GM23338 (cell line): Measurements from ENCODE around the gene C17orf107. TPM values are rescaled to one million over a fixed set of nuclear protein-coding genes. Genes with fewer than 3 reads are reported as not detected.

Experiments used
- ATAC-seq: fragments of 200-7000 bp; cut with Tn5 transposase; 3 replicates; pipeline ENCODE4 v1.9.1; 2020
- DNase-seq: peaks from one replicate; pipeline ENCODE4 v3.0.0-alpha.2; 2015; ENCODE audit warnings: low spot score
- H2AFZ ChIP-seq: fragments of 200-600 bp; sonication (generic); 2 replicates; pipeline ENCODE4 v1.8.0; 2016; ENCODE audit warnings: antibody characterized with exemption, mild to moderate bottlenecking, moderate library complexity
- H3F3A ChIP-seq: fragments of 200-600 bp; sonication (generic); replicated peaks from 2 replicates; pipeline ENCODE4 v1.8.0; 2017; ENCODE audit warnings: antibody characterized with exemption, mixed run types, low read depth
- H3K27ac ChIP-seq: fragments of 200-600 bp; sonication (generic); 2 replicates; pipeline ENCODE4 v1.6.1; 2016; ENCODE audit warnings: low read depth
- H3K27me3 ChIP-seq: fragments of 200-600 bp; sonication (generic); 2 replicates; pipeline ENCODE4 v1.8.0; 2016; ENCODE audit warnings: mild to moderate bottlenecking, mixed run types, moderate library complexity; ENCODE audit not compliant: insufficient read depth
- H3K36me3 ChIP-seq: fragments of 200-600 bp; sonication (generic); 2 replicates; pipeline ENCODE4 v1.8.0; 2016; ENCODE audit warnings: mild to moderate bottlenecking; ENCODE audit not compliant: insufficient read depth
- H3K4me1 ChIP-seq: fragments of 200-600 bp; sonication (generic); 2 replicates; pipeline ENCODE4 v1.8.0; 2016; ENCODE audit warnings: mild to moderate bottlenecking, moderate library complexity; ENCODE audit not compliant: insufficient read depth
- H3K4me2 ChIP-seq: fragments of 200-600 bp; sonication (generic); 2 replicates; pipeline ENCODE4 v1.7.1; 2017; ENCODE audit warnings: mixed run types
- H3K4me3 ChIP-seq: fragments of 200-600 bp; sonication (generic); 2 replicates; pipeline ENCODE4 v1.6.1; 2016; ENCODE audit warnings: mixed run types
- H3K79me2 ChIP-seq: fragments of 200-600 bp; sonication (generic); replicated peaks from 2 replicates; pipeline ENCODE4 v1.8.0; 2017; ENCODE audit warnings: mild to moderate bottlenecking; ENCODE audit not compliant: insufficient read depth
- H3K9me2 ChIP-seq: fragments of 200-600 bp; sonication (generic); 2 replicates; pipeline ENCODE4 v1.8.0; 2017; ENCODE audit not compliant: insufficient read depth
- H4K20me1 ChIP-seq: fragments of 200-600 bp; sonication (generic); replicated peaks from 2 replicates; pipeline ENCODE4 v1.8.0; 2017; ENCODE audit warnings: mild to moderate bottlenecking; ENCODE audit not compliant: insufficient read depth
- H3K27ac Mint-ChIP-seq: 2 replicates; pipeline ENCODE4 v1.8.0; 2020; ENCODE audit warnings: inconsistent platforms, mild to moderate bottlenecking, moderate library complexity, mixed read lengths
- H3K27me3 Mint-ChIP-seq: 3 replicates; pipeline ENCODE4 v1.8.0; 2022; ENCODE audit warnings: low read depth, mild to moderate bottlenecking, moderate library complexity, mixed read lengths, inconsistent platforms; ENCODE audit not compliant: insufficient read depth, poor library complexity
- H3K36me3 Mint-ChIP-seq: 3 replicates; pipeline ENCODE4 v1.8.0; 2021; ENCODE audit warnings: low read depth, mild to moderate bottlenecking, inconsistent platforms, moderate library complexity, mixed read lengths
- H3K4me1 Mint-ChIP-seq: 3 replicates; pipeline ENCODE4 v1.8.0; 2020; ENCODE audit warnings: mild to moderate bottlenecking, inconsistent platforms, mixed read lengths
- H3K4me3 Mint-ChIP-seq: 3 replicates; pipeline ENCODE4 v1.8.0; 2021; ENCODE audit warnings: moderate library complexity, mild to moderate bottlenecking, inconsistent platforms, mixed read lengths
- H3K9me3 Mint-ChIP-seq: 3 replicates; pipeline ENCODE4 v1.8.0; 2020; ENCODE audit warnings: moderate library complexity, mild to moderate bottlenecking, inconsistent platforms, mixed read lengths
- CREB1 ChIP-seq: fragments of 250-450 bp; sonication (Bioruptor Pico); IDR thresholded peaks from 2 replicates; pipeline ENCODE4 v1.5.0; 2020; ENCODE audit warnings: low read depth, mild to moderate bottlenecking, moderate library complexity
- CTCF ChIP-seq, 2 experiments: fragments of 200-600 bp in 1 of 2; sonication (generic) in 1 of 2; conservative IDR thresholded peaks; 2 replicates each; pipeline versions ENCODE4 v1.5.1 to v1.6.1; 2016 to 2017; ENCODE audit warnings: antibody characterized with exemption in 2 of 2, low read depth in 2 of 2, mild to moderate bottlenecking in 2 of 2, moderate library complexity in 1 of 2
- EZH2 ChIP-seq: fragments of 200-600 bp; sonication (generic); IDR thresholded peaks from one replicate; pipeline ENCODE4 v1.8.0; 2017; ENCODE audit warnings: antibody characterized with exemption, mild to moderate bottlenecking, low read depth; ENCODE audit not compliant: unreplicated experiment
- JUNB ChIP-seq: IDR thresholded peaks from one replicate; pipeline ENCODE4 v1.6.1; 2016; ENCODE audit warnings: antibody characterized with exemption; ENCODE audit not compliant: unreplicated experiment
- NANOG ChIP-seq: IDR thresholded peaks from 2 replicates; pipeline ENCODE4 v1.6.1; 2016; ENCODE audit warnings: antibody characterized with exemption, borderline replicate concordance
- ZNF114 ChIP-seq: fragments of 250-450 bp; sonication (Bioruptor Pico); IDR thresholded peaks from 2 replicates; pipeline ENCODE4 v1.5.0; 2020; ENCODE audit warnings: mild to moderate bottlenecking, moderate library complexity
- ZNF331 ChIP-seq: fragments of 250-450 bp; sonication (Bioruptor Pico); IDR thresholded peaks from 2 replicates; pipeline ENCODE4 v1.5.0; 2020; ENCODE audit warnings: low read depth, mild to moderate bottlenecking, moderate library complexity
- polyA plus RNA-seq: library from polyadenylated mRNA; unstranded; fragments of >200 nt; fragmentation: Nextera tagmentation; extraction: Ambion mirVana; gene quantifications from 2 replicates; pipeline ENCODE4 v1.2.1, GENCODE V29; 2016
- total RNA-seq: library from RNA; depleted of rRNA; stranded (reverse); fragments of >200 nt; shearing (Covaris generic); gene quantifications from 2 replicates; pipeline ENCODE4 v1.2.3, GENCODE V29; 2014
- TF ChIP-seq, protein P1 (sequence below): fragments of 250-450 bp; sonication (Bioruptor Pico); IDR thresholded peaks from 2 replicates; pipeline ENCODE4 v1.5.0; 2020; ENCODE audit warnings: mild to moderate bottlenecking, moderate library complexity
- TF ChIP-seq, protein P2 (sequence below): IDR thresholded peaks from 2 replicates; pipeline ENCODE4 v1.6.1; 2016; ENCODE audit warnings: antibody characterized with exemption

Gene C17orf107
- total and polyA plus RNA-seq, 2 experiments from 2014 or later, result 1.9 to 5.9 TPM

- TF ChIP-seq, protein P1, sequence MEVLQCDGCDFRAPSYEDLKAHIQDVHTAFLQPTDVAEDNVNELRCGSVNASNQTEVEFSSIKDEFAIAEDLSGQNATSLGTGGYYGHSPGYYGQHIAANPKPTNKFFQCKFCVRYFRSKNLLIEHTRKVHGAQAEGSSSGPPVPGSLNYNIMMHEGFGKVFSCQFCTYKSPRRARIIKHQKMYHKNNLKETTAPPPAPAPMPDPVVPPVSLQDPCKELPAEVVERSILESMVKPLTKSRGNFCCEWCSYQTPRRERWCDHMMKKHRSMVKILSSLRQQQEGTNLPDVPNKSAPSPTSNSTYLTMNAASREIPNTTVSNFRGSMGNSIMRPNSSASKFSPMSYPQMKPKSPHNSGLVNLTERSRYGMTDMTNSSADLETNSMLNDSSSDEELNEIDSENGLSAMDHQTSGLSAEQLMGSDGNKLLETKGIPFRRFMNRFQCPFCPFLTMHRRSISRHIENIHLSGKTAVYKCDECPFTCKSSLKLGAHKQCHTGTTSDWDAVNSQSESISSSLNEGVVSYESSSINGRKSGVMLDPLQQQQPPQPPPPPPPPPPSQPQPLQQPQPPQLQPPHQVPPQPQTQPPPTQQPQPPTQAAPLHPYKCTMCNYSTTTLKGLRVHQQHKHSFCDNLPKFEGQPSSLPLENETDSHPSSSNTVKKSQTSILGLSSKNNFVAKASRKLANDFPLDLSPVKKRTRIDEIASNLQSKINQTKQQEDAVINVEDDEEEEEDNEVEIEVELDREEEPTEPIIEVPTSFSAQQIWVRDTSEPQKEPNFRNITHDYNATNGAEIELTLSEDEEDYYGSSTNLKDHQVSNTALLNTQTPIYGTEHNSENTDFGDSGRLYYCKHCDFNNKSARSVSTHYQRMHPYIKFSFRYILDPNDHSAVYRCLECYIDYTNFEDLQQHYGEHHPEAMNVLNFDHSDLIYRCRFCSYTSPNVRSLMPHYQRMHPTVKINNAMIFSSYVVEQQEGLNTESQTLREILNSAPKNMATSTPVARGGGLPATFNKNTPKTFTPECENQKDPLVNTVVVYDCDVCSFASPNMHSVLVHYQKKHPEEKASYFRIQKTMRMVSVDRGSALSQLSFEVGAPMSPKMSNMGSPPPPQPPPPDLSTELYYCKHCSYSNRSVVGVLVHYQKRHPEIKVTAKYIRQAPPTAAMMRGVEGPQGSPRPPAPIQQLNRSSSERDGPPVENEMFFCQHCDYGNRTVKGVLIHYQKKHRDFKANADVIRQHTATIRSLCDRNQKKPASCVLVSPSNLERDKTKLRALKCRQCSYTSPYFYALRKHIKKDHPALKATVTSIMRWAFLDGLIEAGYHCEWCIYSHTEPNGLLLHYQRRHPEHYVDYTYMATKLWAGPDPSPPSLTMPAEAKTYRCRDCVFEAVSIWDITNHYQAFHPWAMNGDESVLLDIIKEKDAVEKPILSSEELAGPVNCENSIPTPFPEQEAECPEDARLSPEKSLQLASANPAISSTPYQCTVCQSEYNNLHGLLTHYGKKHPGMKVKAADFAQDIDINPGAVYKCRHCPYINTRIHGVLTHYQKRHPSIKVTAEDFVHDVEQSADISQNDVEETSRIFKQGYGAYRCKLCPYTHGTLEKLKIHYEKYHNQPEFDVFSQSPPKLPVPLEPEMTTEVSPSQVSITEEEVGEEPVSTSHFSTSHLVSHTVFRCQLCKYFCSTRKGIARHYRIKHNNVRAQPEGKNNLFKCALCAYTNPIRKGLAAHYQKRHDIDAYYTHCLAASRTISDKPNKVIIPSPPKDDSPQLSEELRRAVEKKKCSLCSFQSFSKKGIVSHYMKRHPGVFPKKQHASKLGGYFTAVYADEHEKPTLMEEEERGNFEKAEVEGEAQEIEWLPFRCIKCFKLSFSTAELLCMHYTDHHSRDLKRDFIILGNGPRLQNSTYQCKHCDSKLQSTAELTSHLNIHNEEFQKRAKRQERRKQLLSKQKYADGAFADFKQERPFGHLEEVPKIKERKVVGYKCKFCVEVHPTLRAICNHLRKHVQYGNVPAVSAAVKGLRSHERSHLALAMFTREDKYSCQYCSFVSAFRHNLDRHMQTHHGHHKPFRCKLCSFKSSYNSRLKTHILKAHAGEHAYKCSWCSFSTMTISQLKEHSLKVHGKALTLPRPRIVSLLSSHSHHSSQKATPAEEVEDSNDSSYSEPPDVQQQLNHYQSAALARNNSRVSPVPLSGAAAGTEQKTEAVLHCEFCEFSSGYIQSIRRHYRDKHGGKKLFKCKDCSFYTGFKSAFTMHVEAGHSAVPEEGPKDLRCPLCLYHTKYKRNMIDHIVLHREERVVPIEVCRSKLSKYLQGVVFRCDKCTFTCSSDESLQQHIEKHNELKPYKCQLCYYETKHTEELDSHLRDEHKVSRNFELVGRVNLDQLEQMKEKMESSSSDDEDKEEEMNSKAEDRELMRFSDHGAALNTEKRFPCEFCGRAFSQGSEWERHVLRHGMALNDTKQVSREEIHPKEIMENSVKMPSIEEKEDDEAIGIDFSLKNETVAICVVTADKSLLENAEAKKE, result no peak
- TF ChIP-seq EZH2, result no peak
These were observed 44.8 kb downstream of the C17orf107 start (continued) for GRCh38 chr17:4944163-4944553.

DNA sequence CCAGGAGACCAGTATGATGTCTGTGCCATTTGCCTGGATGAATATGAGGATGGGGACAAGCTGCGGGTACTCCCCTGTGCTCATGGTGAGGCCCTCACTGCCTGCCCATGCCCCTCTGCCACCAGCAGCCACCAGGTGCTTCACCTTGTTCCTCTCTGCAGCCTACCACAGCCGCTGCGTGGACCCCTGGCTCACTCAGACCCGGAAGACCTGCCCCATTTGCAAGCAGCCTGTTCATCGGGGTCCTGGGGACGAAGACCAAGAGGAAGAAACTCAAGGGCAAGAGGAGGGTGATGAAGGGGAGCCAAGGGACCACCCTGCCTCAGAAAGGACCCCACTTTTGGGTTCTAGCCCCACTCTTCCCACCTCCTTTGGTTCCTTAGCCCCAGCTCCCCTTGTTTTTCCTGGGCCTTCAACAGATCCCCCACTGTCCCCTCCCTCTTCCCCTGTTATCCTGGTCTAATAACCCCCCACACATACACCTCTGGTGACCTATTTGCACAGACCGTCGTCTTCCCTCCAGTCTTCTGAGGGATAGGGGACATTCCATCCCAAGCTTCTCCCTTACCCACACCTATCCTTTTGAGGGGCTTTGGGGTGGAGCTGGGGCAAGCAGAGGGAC lies 45.3 kb downstream of the C17orf107 start:
- Histone ChIP-seq H2AFZ (no peak overlapping the region), H3K27me3 (no peaks in the 10 kb centered on the region), H3K4me1 (peaks cover 34% of the 10 kb centered on the region), H3K4me2 (peak overlapping the region; percentile 96), H3K36me3 (peaks cover 21% of the 10 kb centered on the region), H3K27ac (peak overlapping the region; percentile 100), H3K79me2 (peaks cover 58% of the 10 kb centered on the region), H4K20me1 (peaks cover 34% of the 10 kb centered on the region), H3F3A (peaks cover 58% of the 10 kb centered on the region), H3K4me3 (peak overlapping the region; percentile 96; the same call in 1 of the 2 replicates), H3K9me2 (no peaks in the 10 kb centered on the region)
- peak overlapping the region; percentile 92; the same call in 2 of the 3 replicates for H3K4me3 Mint-ChIP-seq
- H3K9me3 Mint-ChIP-seq, result no peaks in the 10 kb centered on the region; the same call in 2 of the 3 replicates
- peak overlapping the region; percentile 92 for H3K27ac Mint-ChIP-seq
- peaks cover 36% of the 10 kb centered on the region for H3K27me3 Mint-ChIP-seq
- peaks cover 74% of the 10 kb centered on the region for H3K36me3 Mint-ChIP-seq
- DNase-seq, result peak; percentile 23
- no peak for ATAC-seq
- H3K4me1 Mint-ChIP-seq, result peaks cover 38% of the 10 kb centered on the region
- no peak for TF ChIP-seq CREB1
- no peak for TF ChIP-seq EZH2
- no peak for TF ChIP-seq ZNF114 (CRISPR knock-in tag)
- TF ChIP-seq JUNB, result no peak
- TF ChIP-seq NANOG, result no peak
- no peak for TF ChIP-seq CTCF (conservative IDR thresholded peaks at IDR 0.05; ENCODE audit: low read depth in 2 of 2)
- TF ChIP-seq ZNF331, result no peak
- TF ChIP-seq, protein P2, sequence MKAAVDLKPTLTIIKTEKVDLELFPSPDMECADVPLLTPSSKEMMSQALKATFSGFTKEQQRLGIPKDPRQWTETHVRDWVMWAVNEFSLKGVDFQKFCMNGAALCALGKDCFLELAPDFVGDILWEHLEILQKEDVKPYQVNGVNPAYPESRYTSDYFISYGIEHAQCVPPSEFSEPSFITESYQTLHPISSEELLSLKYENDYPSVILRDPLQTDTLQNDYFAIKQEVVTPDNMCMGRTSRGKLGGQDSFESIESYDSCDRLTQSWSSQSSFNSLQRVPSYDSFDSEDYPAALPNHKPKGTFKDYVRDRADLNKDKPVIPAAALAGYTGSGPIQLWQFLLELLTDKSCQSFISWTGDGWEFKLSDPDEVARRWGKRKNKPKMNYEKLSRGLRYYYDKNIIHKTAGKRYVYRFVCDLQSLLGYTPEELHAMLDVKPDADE, result no peak
